Lower leg skin (tissue), 3 donors: ENCODE data around the gene FAM53A.

Experiments
- CTCF ChIP-seq, 3 donors: fragments of 450-650 bp; IDR thresholded peaks; one replicate each; pipeline ENCODE4 v1.5.1; 2016; ENCODE audit warnings: antibody characterized with exemption in 3 of 3, mild to moderate bottlenecking in 3 of 3, moderate library complexity in 2 of 3
- POLR2A ChIP-seq, 2 donors: fragments of 450-650 bp; IDR thresholded peaks; one replicate each; pipeline ENCODE4 v1.6.1; 2016 to 2017; ENCODE audit warnings: antibody characterized with exemption in 2 of 2, mild to moderate bottlenecking in 1 of 2, moderate library complexity in 1 of 2

DNA sequence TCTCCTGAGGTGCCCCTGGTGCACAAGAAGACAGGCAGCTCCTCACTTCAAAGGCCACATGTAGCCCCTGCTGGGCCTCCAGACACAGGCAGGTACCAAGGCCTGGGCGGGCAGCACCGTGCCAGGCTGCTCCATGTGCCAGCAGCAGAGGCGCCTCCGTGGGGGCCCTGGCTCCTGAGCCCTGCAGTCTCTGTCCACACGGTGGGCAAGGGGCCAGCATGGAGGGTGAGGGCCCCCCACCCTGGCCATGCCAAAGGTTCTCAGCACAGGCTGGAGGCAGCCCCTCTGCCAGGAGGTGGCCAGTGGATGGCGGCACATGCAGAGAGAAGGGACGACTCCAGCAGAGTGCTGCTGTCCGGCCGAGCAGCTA is 72.6 kb downstream of the FAM53A start:
- TF ChIP-seq CTCF (IDR thresholded peaks at IDR 0.05) (no peak), POLR2A (IDR thresholded peaks at IDR 0.05) (no peak)
